Prostate gland (tissue), 2 donors: ENCODE data around the gene DNAL4.

ENCODE experiments used
- CTCF ChIP-seq, 4 experiments: fragments of 200-600 bp in 2 of 4; fragments of 450-650 bp in 2 of 4; sonication (generic) in 2 of 4; IDR thresholded peaks; 1 replicate in 3 of 4; 2 replicates in 1 of 4; pipeline ENCODE4 v1.5.1; 2016 to 2019; ENCODE audit warnings: antibody characterized with exemption in 4 of 4, mild to moderate bottlenecking in 2 of 4, moderate library complexity in 2 of 4
- POLR2A ChIP-seq: fragments of 450-650 bp; IDR thresholded peaks from one replicate; pipeline ENCODE4 v1.6.1; 2016; ENCODE audit warnings: antibody characterized with exemption, mild to moderate bottlenecking

- TF ChIP-seq POLR2A (no peak), CTCF (IDR thresholded peaks at IDR 0.05) (no peak)
Measured at GRCh38 chr22:38841211-38841610, 47.3 kb upstream of the DNAL4 start.
